ENCODE measurements around the gene LMBR1.

DNA sequence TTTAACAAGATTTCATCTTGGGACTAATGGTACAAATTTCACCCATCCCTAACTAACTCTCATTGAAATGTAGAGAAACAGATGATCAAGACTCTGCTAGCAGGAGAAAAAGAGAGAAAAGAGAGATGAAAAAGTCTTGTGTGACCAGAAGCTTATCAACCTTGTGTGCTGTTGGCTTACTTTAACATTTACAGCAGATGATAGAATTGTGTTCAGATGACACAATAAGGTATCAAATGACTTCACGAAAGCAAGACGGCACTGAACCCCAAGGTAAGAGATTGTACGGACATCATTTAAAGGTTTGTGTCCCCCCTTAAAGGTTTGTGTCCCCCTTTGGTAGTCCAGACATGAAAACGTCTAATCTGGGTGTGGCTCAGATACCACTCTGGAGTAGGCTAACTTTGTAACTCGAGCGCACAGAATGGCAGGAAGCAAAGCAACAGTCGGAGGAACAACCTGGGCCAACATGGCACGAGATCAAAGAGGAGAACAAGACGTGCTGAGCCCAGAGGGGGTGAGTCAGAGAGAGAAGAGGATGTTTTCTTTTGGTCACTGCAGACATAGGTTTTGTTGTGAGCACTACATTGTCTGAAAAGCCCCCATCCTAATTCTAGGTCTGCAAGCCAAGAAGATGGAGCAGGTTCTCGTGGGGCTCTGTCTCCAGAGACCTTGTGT, 10.4 kb upstream of the LMBR1 start:
- no peak for TF ChIP-seq CTCF (IDR thresholded peaks at IDR 0.05; ENCODE audit: borderline replicate concordance, extremely low read depth, low read length, poor library complexity, severe bottlenecking)
- no peak for TF ChIP-seq EZH2 (IDR thresholded peaks at IDR 0.05; ENCODE audit: borderline replicate concordance, low read depth, low read length, severe bottlenecking)
